Right ventricle myocardium superior (tissue), 1 donor: ENCODE measurements around the gene IL34. TPM values are rescaled to one million over a fixed set of nuclear protein-coding genes. Genes with fewer than 3 reads are reported as not detected.
"Not testable (repeated sequence)": the region's sequence is repeated elsewhere in the genome, so short reads cannot be mapped to it uniquely, and the experiment has no call there.

ENCODE experiments used
- ATAC-seq: fragments of 200-7000 bp; cut with Tn5 transposase; one replicate; pipeline ENCODE4 v1.9.1; 2020; ENCODE audit warnings: mild to moderate bottlenecking; ENCODE audit not compliant: poor library complexity
- DNase-seq: peaks from one replicate; pipeline ENCODE4 v3.0.0-alpha.2; 2020
- intact Hi-C: fragments of 100-400 bp; cut with DNase I; formaldehyde crosslinking; loops from one replicate; pipeline ENCODE4 v1.11.2; 2022
- total RNA-seq: library from RNA; stranded (reverse); fragmentation: NEBNext Ultra II Directional; extraction: Animal tissue kit (Norgen Biotek cat#: 25700); gene quantifications from one replicate; pipeline ENCODE4 v1.2.1, GENCODE V29; 2021
- donor health status: DM: no; HTN: yes; CAD: no; lungs with severe emphysema.

IL34 gene
- total RNA-seq, 1 donor from 2014 or later: 1.6 TPM

DNA sequence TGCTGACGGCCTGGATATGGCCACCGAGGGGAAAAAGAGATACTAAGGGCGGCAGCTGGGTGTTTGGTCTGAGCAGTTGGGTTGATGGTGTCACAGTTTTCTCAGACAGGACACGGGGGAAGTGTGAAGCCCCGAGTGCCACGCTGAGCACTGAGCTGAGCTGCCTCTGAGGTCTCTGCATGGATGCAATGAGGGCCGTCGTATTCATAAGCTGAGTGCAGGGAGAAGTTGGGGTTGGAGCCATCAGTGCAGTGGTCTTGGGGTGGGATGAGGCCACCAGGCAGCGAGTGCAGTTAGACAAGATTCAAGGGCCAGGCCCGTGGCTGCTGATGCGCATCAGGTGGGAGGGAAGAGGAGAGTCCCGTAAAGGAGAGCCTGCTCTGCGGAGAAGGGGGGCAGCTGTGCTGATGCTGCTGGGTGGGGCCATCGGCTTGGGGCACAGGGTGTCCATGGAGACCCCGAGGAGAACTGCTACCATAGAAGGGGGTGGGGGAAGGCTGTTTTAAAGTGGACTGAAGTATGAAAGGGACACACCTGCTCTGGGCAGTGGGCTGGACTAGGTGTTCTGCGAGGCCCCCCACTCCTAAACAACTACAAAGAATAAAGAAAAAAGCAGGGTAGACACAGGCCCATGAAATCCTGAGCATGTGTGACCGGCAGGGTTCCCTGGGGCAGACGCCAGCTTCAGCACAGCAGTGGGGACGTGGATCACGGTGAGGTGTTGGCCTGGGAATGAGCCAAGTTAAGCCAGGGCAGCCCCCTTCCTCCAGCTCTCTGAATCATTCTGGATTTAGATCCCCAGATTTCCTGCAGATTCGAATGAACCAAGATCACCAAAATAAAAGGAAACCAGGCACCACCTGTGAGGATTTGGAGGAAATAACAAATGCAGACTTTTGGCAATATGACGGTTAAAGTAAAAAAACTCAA lies 19.7 kb downstream of the IL34 start:
- intact Hi-C loops: no loop called here
- no peak for DNase-seq
- no peak for ATAC-seq

DNA sequence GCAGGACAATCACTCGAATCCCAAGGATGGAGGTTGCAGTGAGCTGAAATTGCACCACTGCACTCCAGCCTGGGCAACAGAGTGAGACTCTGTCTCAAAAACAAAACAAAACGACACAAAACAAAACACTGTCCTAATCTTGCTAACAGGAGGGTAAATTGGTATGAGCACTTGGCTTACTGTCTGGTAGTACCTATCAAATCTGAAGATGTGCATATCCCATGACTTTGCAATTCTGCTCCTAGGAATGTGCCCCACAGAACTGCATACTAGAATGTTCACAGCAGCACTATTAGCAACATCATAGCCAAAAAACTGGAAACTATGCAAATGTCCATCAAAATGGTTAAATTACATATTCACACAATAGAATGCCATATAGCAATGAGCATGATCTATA lies 23.8 kb downstream of the IL34 start:
- DNase-seq: no peak
- intact Hi-C loops: no loop called here
- no peak for ATAC-seq

DNA sequence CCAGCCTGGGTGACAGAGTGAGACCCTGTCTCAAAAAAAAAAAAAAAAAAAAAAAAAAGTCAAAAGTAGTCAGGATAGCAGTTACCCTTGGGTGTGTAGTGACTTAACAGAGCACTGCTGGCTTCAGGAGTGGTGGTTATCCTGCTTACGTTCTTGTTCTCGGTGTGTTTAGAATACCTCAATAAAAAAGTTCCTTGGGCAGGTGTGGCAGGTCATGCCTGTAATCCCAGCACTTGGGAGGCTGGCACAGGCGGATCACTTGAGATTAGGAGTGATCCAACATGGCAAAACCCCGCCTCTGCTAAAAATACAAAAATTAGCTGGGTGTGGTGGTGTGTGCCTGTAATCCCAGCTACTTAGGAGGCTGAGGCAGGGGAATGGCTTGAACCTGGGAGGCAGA lies 24.6 kb downstream of the IL34 start:
- DNase-seq: peak; percentile 13
- ATAC-seq, intact Hi-C loops: not testable (repeated sequence)

DNA sequence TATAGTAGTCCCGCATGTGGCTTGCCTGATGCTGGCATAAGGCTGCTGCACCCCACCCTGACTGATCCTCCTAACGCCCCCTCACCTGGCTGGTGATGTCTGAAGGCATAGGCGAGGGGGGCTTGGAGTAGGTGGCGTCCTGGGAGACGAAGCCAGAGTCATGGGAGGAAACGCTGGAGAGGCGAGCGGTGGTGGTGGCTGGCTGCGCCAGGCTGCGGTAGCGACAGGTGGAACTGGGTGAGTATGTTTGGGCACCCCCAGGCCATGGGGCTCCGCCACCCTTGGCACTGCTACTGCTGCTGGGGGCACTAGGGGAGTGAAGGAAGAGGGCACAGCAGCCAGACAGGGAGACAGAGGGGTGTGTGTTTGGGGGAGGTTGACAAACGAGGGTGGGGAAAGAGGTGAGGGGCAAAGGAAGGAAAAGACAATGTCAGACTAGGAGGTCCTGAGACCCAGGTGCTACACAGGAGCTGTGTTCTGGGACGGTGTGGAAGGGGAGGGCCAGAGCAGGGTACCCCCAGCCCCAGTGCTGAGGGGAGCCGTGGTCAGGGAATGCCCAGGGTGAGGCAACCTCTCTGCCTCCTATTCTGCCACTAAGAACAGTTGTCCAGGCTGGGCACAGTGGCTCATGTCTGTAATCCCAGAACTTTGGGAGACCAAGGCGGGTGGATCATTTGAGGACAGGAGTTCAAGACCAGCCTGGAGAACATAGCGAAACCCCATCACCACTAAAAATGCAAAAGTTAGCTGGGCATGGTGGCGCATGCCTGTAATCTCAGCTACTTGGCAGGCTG lies 28.1 kb downstream of the IL34 start:
- ATAC-seq (peak; percentile 5), DNase-seq (no peak)
- intact Hi-C loops: no loop called here

GRCh38 chr16:70675851-70676513 lies 29.6 kb downstream of the IL34 start:
- ATAC-seq: peak; percentile 56
- DNase-seq: peak; percentile 67
- intact Hi-C loops: no loop called here

DNA sequence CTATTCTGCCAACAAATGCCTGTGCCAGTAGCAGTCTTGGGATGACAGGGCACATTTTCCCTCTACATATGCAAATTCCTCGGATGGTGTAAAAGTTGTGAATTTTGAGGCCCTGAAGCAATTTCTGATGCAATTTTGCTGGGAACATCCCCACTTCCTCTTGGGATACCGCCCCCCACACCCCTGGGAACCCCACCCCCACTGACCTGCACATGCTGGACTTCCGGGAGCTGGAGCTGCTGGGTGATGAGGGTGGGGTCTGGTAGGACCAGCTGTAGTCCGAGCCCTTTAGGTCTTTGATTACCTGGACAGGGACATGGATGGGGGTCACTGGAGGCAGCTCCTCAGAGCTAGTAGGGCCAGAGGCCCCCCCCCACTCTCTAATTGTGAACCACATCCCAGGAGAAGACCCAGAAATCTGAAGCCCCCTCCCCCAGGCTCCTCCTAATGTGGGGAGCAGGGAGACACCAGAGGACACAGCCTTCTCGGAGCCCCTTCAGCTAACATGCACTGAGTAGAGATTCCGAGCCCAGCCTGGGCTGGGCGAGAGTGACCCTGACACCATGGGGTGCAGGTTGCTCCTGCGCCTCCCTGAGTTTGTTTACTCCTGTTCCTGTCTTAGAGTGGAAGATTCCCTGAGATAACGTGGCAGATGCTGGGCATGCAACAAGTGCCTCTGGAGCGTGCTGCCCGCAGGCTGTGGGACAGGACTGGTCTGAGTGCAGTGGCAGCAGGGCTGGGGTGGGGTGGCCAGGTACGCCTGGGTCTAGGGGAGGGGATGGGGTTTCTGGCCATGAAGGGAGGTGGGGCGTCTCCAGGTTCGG lies 30.5 kb downstream of the IL34 start:
- intact Hi-C loops: no loop called here
- no peak for ATAC-seq
- DNase-seq: no peak

- intact Hi-C loops: no loop called here
- DNase-seq (peak; percentile 33), ATAC-seq (no peak)
Observed at GRCh38 chr16:70677499-70678120, 31.3 kb downstream of the IL34 start.

GRCh38 chr16:70678121-70678897 lies 31.9 kb downstream of the IL34 start:
- peak; percentile 43 for DNase-seq
- ATAC-seq: no peak
- intact Hi-C loops: no loop called here

DNA sequence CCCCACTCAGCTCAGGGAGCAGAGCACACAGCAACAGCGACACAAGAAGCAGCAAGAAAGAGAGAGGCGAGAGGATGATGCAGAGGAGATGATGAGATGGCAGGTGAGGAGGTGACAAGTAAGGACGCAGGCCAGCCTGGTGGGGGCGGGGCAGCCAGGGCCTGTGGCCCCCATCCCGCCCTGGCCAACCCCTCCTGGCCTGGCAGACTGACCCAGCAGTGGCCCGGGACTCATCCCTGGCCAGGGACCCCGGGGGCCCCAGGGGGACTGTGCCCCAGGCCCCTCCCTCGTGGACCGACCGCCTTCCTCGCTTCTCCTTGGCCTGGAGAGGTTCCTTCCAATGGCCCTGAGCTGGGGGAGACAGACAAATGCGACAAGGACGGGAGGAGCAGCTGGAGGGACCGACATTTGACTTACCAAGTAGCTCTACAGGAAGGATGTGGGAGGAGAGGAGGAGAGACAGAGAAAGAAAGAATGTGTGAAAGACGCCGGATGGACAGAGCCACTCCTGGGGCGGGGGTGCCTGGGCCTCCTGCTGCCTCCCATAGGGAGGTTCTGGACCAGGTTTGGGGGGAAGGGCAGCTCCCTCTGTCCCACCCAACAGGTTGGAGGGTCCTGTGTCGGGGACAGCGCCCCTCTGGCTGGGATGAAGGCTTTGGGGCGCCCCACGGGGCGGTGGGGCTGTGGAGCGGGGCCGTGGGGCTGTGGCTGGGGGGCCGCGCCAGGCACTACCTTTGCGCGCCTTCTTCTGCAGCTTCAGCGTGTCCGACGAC lies 32.7 kb downstream of the IL34 start:
- DNase-seq (peak; percentile 37), ATAC-seq (no peak)
- intact Hi-C loops: no loop called here

DNA sequence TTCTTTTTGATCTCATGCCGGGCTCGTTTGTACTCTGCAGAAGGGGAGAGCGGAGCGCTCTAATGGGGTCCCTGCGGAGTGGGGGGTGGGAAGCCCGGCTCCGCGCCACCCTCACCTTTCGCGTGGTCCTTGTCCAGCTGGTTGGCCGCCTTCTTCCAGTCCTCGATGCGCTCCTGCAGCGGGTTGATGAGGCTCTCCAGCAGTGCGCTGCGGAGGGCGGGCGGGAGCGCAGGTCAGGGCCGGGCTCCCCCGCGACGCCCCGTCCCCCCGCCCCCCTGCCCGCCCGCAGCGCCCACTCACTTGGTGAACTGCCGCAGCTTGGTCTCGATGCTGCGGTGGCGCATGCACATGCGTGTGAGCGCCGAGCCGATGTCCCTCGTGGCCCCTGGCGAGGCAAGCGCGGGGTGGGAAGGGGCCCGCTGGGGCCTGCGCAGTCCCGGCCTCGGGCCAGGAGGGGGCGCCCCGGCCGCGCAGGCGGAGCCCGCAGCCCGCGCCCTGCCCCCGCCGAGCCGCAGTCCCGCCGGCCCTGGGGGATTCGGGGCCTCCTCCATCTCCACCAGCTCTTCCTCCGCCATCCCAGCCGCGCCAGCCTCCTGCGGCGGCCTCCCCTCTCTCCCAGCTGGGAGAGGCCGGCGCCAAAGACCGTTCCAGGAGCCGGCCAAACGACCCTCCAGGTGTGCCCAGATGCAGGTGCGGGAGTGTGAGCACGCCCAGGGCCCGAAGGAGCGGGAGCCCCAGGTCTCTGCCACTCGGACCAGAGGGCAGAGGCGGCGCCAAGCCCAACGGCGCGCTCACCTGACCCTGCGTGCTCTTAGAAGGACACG lies 33.5 kb downstream of the IL34 start:
- ATAC-seq: peak; percentile 43
- DNase-seq: peak; percentile 57
- intact Hi-C loops: loop anchor here (5.0 kb wide), 1 partner anchor 92 kb away; no protein-coding TSS in a partner anchor

DNA sequence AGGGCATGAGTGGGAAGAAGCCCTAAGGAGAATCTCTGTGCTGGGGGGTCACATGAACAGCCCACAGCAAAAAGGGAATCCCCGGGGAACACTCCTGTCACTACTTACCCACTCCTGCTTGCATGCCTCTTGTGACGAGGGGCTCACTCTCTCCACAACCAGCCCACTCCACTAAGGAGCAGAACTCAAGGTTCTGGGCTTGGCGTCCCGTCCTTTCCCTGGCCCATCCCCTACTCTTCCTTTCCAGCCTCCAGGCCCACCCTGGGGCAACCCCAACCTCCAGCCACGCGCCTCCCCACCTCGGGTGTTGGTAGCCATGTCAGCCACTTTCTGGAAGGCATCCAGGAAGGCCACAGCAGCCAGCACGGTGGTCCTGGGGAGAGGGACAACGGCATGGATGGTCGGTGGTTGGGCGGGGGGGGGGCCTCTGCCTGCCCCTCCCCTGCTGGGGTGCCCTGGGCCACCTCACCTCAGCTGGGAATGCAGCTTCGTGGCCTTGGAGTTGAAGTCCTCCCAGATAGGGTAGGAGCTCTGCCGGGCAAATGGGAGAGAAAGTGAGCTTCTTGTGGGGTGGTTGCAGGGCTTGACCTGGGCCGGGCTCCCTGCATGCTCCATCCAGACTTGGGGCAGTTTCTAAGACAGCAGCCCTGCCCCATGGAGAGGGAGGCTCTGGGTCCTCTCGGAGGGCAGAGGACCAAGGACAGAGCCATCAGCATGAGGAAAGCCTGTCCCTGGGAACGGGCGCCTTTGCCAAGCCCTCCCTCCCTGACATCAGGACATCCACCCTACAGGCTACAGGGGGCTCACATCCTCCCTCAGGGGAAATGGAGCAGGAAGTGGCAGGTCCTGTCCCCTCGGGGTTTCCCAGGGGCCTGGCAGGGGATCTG lies 34.4 kb downstream of the IL34 start:
- DNase-seq (peak; percentile 59), ATAC-seq (no peak)
- intact Hi-C loops: loop anchor here (5.0 kb wide), 1 partner anchor 92 kb away; no protein-coding TSS in a partner anchor

- DNase-seq (peak; percentile 41), ATAC-seq (peak; percentile 5)
- intact Hi-C loops: loop anchor here (5.0 kb wide), 1 partner anchor 91 kb away; no protein-coding TSS in a partner anchor
Observed at GRCh38 chr16:70681382-70682238, 35.3 kb downstream of the IL34 start.

DNA sequence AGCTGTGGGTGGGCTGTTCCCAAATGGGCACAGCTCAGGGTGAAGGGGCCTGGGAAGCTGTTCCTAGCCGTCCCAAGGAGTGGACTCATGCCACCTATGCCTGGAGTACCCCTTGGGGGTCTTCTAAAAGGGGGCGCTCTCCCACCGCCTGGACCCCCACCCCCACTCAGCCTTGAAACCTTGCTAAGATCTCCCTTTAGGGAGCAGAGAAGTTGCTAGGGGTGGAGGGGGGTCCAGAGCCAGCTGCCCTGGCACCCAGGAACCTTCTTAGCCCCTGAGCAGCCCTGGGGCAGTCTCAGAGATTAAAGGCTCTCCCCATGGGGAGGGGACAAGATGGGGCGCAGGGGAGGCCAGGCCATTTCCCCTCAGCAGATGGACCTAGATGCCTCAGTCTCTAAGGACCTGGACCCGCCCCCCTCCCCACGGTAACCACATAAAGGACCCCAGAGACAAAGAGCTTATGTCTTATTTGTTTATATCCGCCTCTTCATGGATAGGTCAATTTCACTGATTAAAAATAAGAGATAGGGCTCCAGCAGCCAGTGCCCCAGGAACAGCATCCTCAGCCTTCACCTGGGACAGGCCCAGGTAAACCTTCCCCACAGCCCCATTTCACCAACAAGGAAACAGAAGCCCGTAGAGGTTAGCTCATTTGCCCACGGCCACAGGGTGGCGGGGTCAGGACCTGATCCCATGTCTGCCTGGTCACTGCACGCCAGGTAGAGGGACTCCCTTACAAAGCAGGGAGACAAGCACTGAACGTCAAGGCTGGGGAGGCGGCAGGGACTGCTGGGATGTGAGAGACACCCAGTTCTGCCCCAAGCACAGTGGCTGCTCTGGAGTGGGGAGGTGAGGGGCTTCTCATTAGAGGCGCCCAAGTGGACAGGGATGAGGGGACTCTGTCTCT lies 36.1 kb downstream of the IL34 start:
- no peak for ATAC-seq
- DNase-seq: peak; percentile 35
- intact Hi-C loops: loop anchor here (5.0 kb wide), 1 partner anchor 90 kb away; no protein-coding TSS in a partner anchor
